Endothelial cell of umbilical vein (primary cell): ENCODE measurements around the gene PPY.

Experiments used
- CTCF ChIP-seq, 2 donors: IDR thresholded peaks; 1 replicate in 1 of 2; 2 replicates in 1 of 2; pipeline ENCODE4 v1.5.1; 2011; ENCODE audit warnings: low read length in 2 of 2, mild to moderate bottlenecking in 2 of 2, moderate library complexity in 2 of 2, control low read depth in 1 of 2, inconsistent platforms in 1 of 2, low read depth in 1 of 2; ENCODE audit not compliant: insufficient read depth in 1 of 2; ENCODE audit errors: extremely low read depth in 1 of 2
- JUN ChIP-seq: IDR thresholded peaks from 2 replicates; pipeline ENCODE4 v1.6.1; 2011; ENCODE audit warnings: borderline replicate concordance, low read depth; ENCODE audit not compliant: insufficient read length, insufficient read depth
- MAX ChIP-seq: IDR thresholded peaks from 2 replicates; pipeline ENCODE4 v1.6.1; 2011; ENCODE audit not compliant: insufficient read depth, insufficient read length
- POLR2A ChIP-seq: IDR thresholded peaks from 2 replicates; pipeline ENCODE4 v1.6.1; 2012; ENCODE audit warnings: low read depth, mild to moderate bottlenecking, control low read depth, low read length
- POLR2AphosphoS5 ChIP-seq: IDR thresholded peaks from 2 replicates; pipeline ENCODE4 v1.6.1; 2012; ENCODE audit warnings: low read depth, mild to moderate bottlenecking, control low read depth, low read length, moderate library complexity; ENCODE audit not compliant: insufficient read depth

GRCh38 chr17:43920500-43921095, 21.7 kb downstream of the PPY start:
- no peak for TF ChIP-seq POLR2AphosphoS5
- TF ChIP-seq POLR2A, result no peak
- no peak for TF ChIP-seq JUN
- no peak for TF ChIP-seq CTCF (IDR thresholded peaks at IDR 0.05; ENCODE audit: extremely low read depth in 1 of 2, insufficient read depth in 1 of 2, low read depth in 1 of 2, low read length in 2 of 2)
- TF ChIP-seq MAX, result no peak
